HepG2 (cell line): ENCODE results near the gene ILRUN. TPM values are rescaled to one million over a fixed set of nuclear protein-coding genes. Genes with fewer than 3 reads are reported as not detected.

Experiments
- CBX1 ChIP-seq: IDR thresholded peaks from one replicate; pipeline ENCODE4 v1.6.1; 2016; ENCODE audit warnings: antibody characterized with exemption, low read depth
- FOXJ3 ChIP-seq: sonication (generic); formaldehyde crosslinking; IDR thresholded peaks from 2 replicates; pipeline ENCODE4 v1.4.0; 2020; ENCODE audit warnings: missing genetic modification reagents, mild to moderate bottlenecking, borderline replicate concordance
- FOXP4 ChIP-seq: sonication (generic); formaldehyde crosslinking; IDR thresholded peaks from 2 replicates; pipeline ENCODE4 v1.4.0; 2020; ENCODE audit warnings: missing genetic modification reagents
- IRF2 ChIP-seq: IDR thresholded peaks from 2 replicates; pipeline ENCODE4 v1.6.1; 2018; ENCODE audit warnings: missing genetic modification reagents, missing compliant biosample characterization
- ISL2 ChIP-seq: sonication (generic); formaldehyde crosslinking; IDR thresholded peaks from 2 replicates; pipeline ENCODE4 v1.5.0; 2020; ENCODE audit warnings: missing genetic modification reagents
- KAT2B ChIP-seq: fragments of 150-350 bp; IDR thresholded peaks from 2 replicates; pipeline ENCODE4 v1.6.1; 2014; ENCODE audit warnings: low read depth, low read length, borderline replicate concordance
- MEF2D ChIP-seq: sonication (generic); formaldehyde crosslinking; IDR thresholded peaks from 2 replicates; pipeline ENCODE4 v1.5.1; 2020; ENCODE audit warnings: mild to moderate bottlenecking, missing genetic modification reagents
- RBAK ChIP-seq: sonication (generic); formaldehyde crosslinking; IDR thresholded peaks from 2 replicates; pipeline ENCODE4 v1.5.1; 2020; ENCODE audit warnings: mild to moderate bottlenecking, missing genetic modification reagents
- RCOR2 ChIP-seq: IDR thresholded peaks from 2 replicates; pipeline ENCODE4 v1.6.1; 2016; ENCODE audit warnings: missing biosample characterization, missing genetic modification reagents
- REL ChIP-seq: sonication (generic); formaldehyde crosslinking; conservative IDR thresholded peaks from 2 replicates; pipeline ENCODE4 v1.8.0; 2022; ENCODE audit warnings: mild to moderate bottlenecking, missing genetic modification reagents, moderate library complexity
- SALL1 ChIP-seq: sonication (generic); formaldehyde crosslinking; IDR thresholded peaks from 2 replicates; pipeline ENCODE4 v1.8.0; 2022; ENCODE audit warnings: mild to moderate bottlenecking, missing genetic modification reagents
- SETDB1 ChIP-seq: sonication (generic); formaldehyde crosslinking; IDR thresholded peaks from 2 replicates; pipeline ENCODE4 v1.5.1; 2020; ENCODE audit warnings: missing genetic modification reagents, mild to moderate bottlenecking, borderline replicate concordance
- SOX5 ChIP-seq: IDR thresholded peaks from 2 replicates; pipeline ENCODE4 v1.6.1; 2016; ENCODE audit warnings: borderline replicate concordance
- TEAD3 ChIP-seq: optimal IDR thresholded peaks from 2 replicates; pipeline ENCODE3; 2016; ENCODE audit warnings: borderline replicate concordance
- TGIF2 ChIP-seq: IDR thresholded peaks from 2 replicates; pipeline ENCODE4 v1.6.1; 2016; ENCODE audit warnings: control low read depth, missing compliant biosample characterization
- ZBTB1 ChIP-seq: sonication (generic); formaldehyde crosslinking; IDR thresholded peaks from 2 replicates; pipeline ENCODE4 v1.4.0; 2020; ENCODE audit warnings: missing genetic modification reagents, borderline replicate concordance
- ZC3H4 ChIP-seq: sonication (generic); formaldehyde crosslinking; IDR thresholded peaks from 2 replicates; pipeline ENCODE4 v1.4.0; 2020; ENCODE audit warnings: missing genetic modification reagents, borderline replicate concordance
- ZNF619 ChIP-seq: sonication (generic); formaldehyde crosslinking; IDR thresholded peaks from 2 replicates; pipeline ENCODE4 v1.4.0; 2020; ENCODE audit warnings: mild to moderate bottlenecking, missing genetic modification reagents
- ZNF670 ChIP-seq: sonication (generic); formaldehyde crosslinking; IDR thresholded peaks from 2 replicates; pipeline ENCODE4 v1.8.0; 2022; ENCODE audit warnings: mild to moderate bottlenecking, missing genetic modification reagents, borderline replicate concordance
- ZNF770 ChIP-seq: sonication (generic); formaldehyde crosslinking; IDR thresholded peaks from 2 replicates; pipeline ENCODE4 v1.5.0; 2020; ENCODE audit warnings: mild to moderate bottlenecking, missing genetic modification reagents
- ZNF816 ChIP-seq: sonication (generic); formaldehyde crosslinking; IDR thresholded peaks from 2 replicates; pipeline ENCODE4 v1.8.0; 2022; ENCODE audit warnings: missing genetic modification reagents, mild to moderate bottlenecking, borderline replicate concordance
- polyA plus RNA-seq, 8 experiments: library from polyadenylated mRNA; depleted of rRNA in 3 of 8; stranded (reverse) in 7 of 8; unstranded in 1 of 8; fragments of >200 nt; fragmentation: Illumina TruSeq in 4 of 8; extraction: Trizol in 4 of 8; gene quantifications; 2 replicates each; pipeline versions ENCODE4 v1.2.1 to v1.2.3, GENCODE V29; 2011 to 2016; ENCODE audit warnings: low read depth in 4 of 8, missing spikeins in 1 of 8, mixed read lengths in 1 of 8; ENCODE audit not compliant: insufficient read depth in 1 of 8
- total RNA-seq, 5 experiments: library from RNA; depleted of rRNA; stranded (reverse); fragments of >200 nt; fragmentation: Illumina TruSeq; extraction: Trizol; gene quantifications; 2 replicates each; pipeline ENCODE4 v1.2.3, GENCODE V29; 2016; ENCODE audit warnings: low read depth in 1 of 5
- TF ChIP-seq, protein P1 (sequence below): sonication (generic); formaldehyde crosslinking; IDR thresholded peaks from 2 replicates; pipeline ENCODE4 v1.5.0; 2020; ENCODE audit warnings: missing genetic modification reagents
- TF ChIP-seq, protein P2 (sequence below): sonication (generic); formaldehyde crosslinking; conservative IDR thresholded peaks from 2 replicates; pipeline ENCODE4 v1.4.0; 2020; ENCODE audit warnings: missing genetic modification reagents
- TF ChIP-seq, protein P3 (sequence below): sonication (generic); formaldehyde crosslinking; IDR thresholded peaks from 2 replicates; pipeline ENCODE4 v1.4.0; 2020; ENCODE audit warnings: missing genetic modification reagents, low read depth, mild to moderate bottlenecking, borderline replicate concordance
- TF ChIP-seq, protein P4 (sequence below): sonication (generic); formaldehyde crosslinking; IDR thresholded peaks from 2 replicates; pipeline ENCODE4 v1.4.0; 2020; ENCODE audit warnings: mild to moderate bottlenecking, missing genetic modification reagents

The ILRUN gene
- total and polyA plus RNA-seq, 2 of the 13 experiments (the other 11 are each of a cell fraction or from before 2014, with no cell fraction given), result 45.5 to 66.6 TPM

- TF ChIP-seq, protein P1, sequence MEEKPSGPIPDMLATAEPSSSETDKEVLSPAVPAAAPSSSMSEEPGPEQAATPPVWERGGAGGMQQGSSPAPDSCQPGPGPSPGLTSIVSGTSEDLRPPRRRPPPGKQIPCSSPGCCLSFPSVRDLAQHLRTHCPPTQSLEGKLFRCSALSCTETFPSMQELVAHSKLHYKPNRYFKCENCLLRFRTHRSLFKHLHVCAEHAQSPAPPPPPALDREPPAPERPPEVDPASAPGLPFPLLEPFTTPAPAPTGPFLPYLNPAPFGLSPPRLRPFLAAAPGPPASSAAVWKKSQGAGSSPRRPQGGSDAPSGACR (CRISPR knock-in tag), result no peak
- TF ChIP-seq FOXJ3, result peak; percentile 37
- TF ChIP-seq RBAK (CRISPR knock-in tag), result peak; percentile 94
- no peak for TF ChIP-seq CBX1
- no peak for TF ChIP-seq ZBTB1 (CRISPR knock-in tag)
- no peak for TF ChIP-seq KAT2B
- TF ChIP-seq FOXP4 (CRISPR knock-in tag), result peak; percentile 45; the same call in 1 of the 2 replicates
- no peak for TF ChIP-seq ISL2 (CRISPR knock-in tag)
- TF ChIP-seq SETDB1 (CRISPR knock-in tag), result no peak
- TF ChIP-seq, protein P2, sequence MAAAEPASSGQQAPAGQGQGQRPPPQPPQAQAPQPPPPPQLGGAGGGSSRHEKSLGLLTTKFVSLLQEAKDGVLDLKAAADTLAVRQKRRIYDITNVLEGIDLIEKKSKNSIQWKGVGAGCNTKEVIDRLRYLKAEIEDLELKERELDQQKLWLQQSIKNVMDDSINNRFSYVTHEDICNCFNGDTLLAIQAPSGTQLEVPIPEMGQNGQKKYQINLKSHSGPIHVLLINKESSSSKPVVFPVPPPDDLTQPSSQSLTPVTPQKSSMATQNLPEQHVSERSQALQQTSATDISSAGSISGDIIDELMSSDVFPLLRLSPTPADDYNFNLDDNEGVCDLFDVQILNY, result no peak
- TF ChIP-seq TGIF2, result no peak
- no peak for TF ChIP-seq IRF2 (CRISPR knock-in tag)
- TF ChIP-seq ZNF770 (CRISPR knock-in tag), result peak; percentile 99
- TF ChIP-seq REL (CRISPR knock-in tag), result no peak
- 0 out of 2 replicates have a peak, but pooled peaks have one; percentile 13 for TF ChIP-seq SALL1 (CRISPR knock-in tag)
- no peak for TF ChIP-seq ZC3H4 (CRISPR knock-in tag)
- TF ChIP-seq, protein P3, sequence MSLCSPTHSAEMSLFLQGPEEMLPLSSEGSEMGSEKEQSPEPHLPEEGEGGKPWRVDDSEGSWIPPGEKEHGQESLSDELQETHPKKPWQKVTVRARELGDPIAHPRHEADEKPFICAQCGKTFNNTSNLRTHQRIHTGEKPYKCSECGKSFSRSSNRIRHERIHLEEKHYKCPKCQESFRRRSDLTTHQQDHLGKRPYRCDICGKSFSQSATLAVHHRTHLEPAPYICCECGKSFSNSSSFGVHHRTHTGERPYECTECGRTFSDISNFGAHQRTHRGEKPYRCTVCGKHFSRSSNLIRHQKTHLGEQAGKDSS, result no peak
- 0 out of 2 replicates have a peak, but pooled peaks have one; percentile 38 for TF ChIP-seq RCOR2
- TF ChIP-seq SOX5, result peak; percentile 47; the same call in 1 of the 2 replicates
- TF ChIP-seq, protein P4, sequence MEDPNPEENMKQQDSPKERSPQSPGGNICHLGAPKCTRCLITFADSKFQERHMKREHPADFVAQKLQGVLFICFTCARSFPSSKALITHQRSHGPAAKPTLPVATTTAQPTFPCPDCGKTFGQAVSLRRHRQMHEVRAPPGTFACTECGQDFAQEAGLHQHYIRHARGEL (CRISPR knock-in tag), result no peak
- TF ChIP-seq ZNF816 (CRISPR knock-in tag), result no peak
- TF ChIP-seq MEF2D, result no peak
- no peak for TF ChIP-seq ZNF670 (CRISPR knock-in tag)
- TF ChIP-seq ZNF619 (CRISPR knock-in tag), result 0 out of 2 replicates have a peak, but pooled peaks have one; percentile 34
- peak; percentile 78 for TF ChIP-seq TEAD3 (CRISPR knock-in tag)
Observed at GRCh38 chr6:34731393-34732060, 35.0 kb upstream of the ILRUN start (continued).
